Activated CD4-positive, alpha-beta T cell treated with anti-CD3 and anti-CD28 coated beads, Interleukin-10, Interleukin-2, amounts not matched to agents 100 ng/mL and 50 ng/mL, durations not matched to agents 16 hours and 8 hours (primary cell): ENCODE data around the gene HRH3.

ENCODE experiments used
- DNase-seq: peaks from one replicate; pipeline ENCODE4 v3.0.0-alpha.2; 2020

The HRH3 gene

GRCh38 chr20:62174021-62174804, 45.9 kb downstream of the HRH3 start:
- no peak for DNase-seq

- no peak for DNase-seq
These were observed 47.4 kb downstream of the HRH3 start for GRCh38 chr20:62172666-62173065.

GRCh38 chr20:62171245-62171644, 48.8 kb downstream of the HRH3 start:
- no peak for DNase-seq

GRCh38 chr20:62170536-62170935, 49.5 kb downstream of the HRH3 start:
- DNase-seq = no peak

- DNase-seq = no peak
These were observed 51.1 kb downstream of the HRH3 start for GRCh38 chr20:62168890-62169435.

GRCh38 chr20:62168061-62168460, 52.0 kb downstream of the HRH3 start:
- DNase-seq = no peak

GRCh38 chr20:62167474-62167873, 52.6 kb downstream of the HRH3 start:
- no peak for DNase-seq

- no peak for DNase-seq
These were observed 54.2 kb downstream of the HRH3 start for GRCh38 chr20:62165762-62166399.
